Head of caudate nucleus (tissue), 42 donors: ENCODE data around the gene PDXK.

Experiments
- DNase-seq, 42 donors: peaks; one replicate each; pipeline versions ENCODE4 v3.0.0 to v3.0.0-alpha.2; 2020 to 2021; ENCODE audit warnings: mixed read lengths in 7 of 42
- intact Hi-C: fragments of 100-400 bp; cut with DNase I; formaldehyde crosslinking; loops from one replicate; pipeline ENCODE4 v1.15.0; 2022

Gene PDXK

DNA sequence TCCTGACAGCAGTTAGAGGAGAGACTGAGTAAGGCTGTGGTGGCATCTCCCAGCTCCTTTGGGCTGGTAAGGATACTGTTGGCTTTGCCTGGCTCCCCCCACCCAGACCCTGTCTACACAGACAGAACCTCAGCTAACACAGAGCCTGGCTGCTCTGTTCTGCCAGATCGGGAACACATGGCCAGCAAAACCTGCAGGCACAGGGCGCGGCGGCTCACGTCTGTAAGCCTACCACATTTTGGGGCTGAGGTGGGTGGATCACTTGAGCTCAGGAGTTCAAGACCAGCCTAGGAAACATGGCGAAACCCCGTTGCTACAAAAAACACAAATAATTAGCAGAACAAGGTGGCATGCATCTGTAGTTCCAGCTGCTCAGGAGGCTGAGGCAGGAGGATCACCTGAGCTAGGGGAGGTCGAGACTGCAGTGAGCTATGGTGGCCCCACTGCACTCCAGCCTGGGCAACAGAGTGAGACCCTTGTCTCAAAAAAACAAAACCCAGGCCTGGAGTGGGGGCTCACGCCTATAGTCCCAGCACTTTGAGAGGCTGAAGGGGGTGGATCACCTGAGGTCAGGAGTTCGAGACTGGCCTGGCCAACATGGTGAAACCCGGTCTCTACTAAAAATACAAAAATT, 50.5 kb downstream of the PDXK start:
- intact Hi-C loops = no loop called here
- DNase-seq = no peak

DNA sequence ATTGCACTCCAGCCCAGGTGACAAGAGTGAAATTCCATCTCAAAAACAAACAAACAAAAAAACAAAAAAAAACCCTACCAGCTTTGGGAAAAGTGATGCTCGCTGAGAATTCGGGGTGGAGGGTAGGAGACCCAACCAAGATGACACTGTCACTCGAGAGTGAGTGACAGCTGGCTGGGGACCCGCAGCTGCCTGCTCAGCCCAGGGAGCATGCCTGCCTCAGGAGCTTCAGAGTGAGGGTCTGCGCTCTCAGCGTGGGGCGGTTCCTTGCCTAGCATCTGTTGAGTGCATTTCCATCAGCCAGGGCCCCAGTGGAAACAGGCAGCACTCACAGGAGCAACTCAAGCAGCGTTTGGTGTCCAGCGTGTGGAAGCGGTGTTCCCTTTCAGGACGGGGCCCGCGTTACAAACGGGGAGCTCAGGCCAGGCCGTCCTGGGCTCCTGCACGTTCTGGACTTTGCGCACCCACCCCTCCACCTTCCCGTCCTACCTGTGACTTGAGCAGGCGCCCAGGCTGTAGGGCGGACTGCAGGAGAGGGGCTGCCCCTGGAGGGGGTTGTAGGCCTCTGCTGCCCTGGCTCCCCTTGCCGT, 51.2 kb downstream of the PDXK start:
- intact Hi-C loops = no loop called here
- DNase-seq = no peak

DNA sequence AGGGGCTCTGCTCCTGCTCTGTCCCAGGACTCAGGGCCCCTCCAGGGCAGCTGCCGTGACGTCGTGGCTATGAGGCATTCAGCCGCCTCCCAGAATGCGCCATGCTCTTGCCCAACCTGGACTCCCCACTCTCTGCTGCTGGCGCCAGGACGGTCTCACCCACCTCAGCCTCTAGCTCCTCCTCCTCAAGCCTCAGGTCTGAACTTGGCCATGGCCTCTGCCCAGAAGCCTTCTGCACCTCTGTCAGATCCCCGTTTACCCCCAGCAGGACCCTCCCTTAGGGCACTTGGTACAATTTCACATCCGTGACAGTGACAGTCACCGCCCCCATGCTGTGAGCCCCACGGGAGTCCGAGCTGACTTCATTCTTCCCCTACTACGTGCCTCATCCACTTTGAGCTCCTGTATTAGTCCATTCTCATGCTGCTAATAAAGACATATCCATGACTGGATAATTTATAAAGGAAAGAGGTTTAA, 52.3 kb downstream of the PDXK start:
- DNase-seq = no peak
- intact Hi-C loops = no loop called here

DNA sequence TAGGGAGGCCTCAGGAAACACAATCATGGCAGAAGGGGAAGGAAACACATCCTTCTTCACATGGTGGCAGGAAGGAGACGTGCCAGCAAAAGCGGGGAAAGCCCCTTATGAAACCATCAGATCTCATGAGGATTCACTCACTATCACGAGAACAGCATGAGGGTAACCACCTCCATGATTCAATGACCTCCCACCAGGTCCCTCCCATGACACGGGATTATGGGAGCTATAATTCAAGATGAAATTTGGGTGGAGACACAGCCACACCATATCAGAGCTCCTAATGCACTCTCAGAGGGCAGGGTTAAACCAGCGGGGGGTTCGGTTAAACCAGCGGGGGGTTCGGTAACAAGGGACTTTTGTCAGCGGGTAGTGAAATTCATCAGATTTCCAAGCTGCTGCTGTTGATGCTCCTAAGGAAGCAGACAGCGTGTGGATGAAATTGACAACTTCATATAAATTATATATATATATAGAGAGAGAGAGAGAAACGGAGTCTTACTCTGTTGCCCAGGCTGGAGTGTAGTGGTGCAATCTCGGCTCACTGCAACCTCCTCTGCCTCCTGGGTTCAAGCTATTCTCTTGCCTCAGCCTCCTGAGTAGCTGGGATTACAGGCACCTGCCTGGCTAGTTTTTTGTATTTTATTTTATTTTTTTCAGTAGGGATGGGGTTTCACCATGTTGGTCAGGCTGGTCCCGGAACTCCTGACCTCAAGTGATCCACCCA, 52.9 kb downstream of the PDXK start:
- DNase-seq = no peak
- intact Hi-C loops = no loop called here

DNA sequence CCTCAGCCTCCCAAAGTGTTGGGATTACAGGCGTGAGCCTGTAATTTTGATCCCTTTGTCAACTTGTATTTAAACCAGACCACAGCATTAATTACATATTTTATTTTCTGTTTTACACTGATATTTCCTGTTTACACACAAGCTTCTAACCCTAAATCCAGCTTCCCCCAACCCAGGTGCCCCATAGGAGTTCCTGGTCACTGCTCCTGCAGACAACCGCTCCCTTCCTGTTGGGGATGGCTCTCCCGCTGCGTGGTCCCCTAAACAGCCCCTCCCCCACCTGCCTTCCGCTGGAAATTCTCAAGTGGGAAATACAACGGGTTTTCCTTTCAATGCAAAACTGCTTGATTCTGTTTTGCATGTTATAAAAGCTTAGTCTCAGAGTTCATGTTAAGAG, 53.5 kb downstream of the PDXK start:
- intact Hi-C loops = no loop called here
- no peak for DNase-seq

DNA sequence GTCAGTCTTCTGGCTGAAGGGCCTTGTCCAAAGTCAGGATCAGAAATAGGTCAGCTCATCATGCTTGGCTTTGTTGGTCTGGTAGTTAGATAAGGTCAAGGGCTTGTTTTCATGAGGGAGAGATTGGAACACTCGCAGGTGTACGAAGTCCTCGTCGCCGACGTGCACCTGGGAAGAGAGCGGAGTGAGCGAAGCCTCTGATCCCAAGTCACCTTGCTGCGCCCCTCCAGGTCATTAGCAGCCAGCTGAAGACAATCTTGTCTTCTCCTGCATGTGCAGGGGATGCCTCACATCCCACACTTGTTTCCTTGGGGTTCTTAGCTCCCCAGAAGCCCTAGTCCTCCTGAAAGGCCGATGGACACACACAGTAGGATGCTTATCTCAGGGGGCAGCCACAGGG, 55.2 kb downstream of the PDXK start:
- no peak for DNase-seq
- intact Hi-C loops = no loop called here

DNA sequence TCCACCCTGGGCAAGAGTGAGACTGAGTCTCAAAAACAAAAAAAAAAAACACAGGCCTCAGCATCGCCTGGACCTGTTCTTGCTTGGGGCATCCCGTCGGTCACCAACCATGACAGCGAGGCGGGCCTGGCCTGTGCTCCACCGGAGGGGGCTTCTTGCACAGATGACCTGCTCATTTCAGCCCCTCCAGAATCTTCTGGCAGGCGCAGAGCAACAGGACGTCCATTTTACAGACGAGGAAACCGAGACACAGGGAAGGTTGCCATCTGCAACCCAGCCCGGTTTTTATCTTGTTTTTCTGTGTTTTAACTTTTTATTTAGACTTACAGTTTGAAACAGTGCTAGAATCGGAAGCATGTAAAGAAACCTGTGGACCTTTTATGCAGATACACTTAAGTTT, 56.3 kb downstream of the PDXK start:
- intact Hi-C loops = no loop called here
- no peak for DNase-seq

DNA sequence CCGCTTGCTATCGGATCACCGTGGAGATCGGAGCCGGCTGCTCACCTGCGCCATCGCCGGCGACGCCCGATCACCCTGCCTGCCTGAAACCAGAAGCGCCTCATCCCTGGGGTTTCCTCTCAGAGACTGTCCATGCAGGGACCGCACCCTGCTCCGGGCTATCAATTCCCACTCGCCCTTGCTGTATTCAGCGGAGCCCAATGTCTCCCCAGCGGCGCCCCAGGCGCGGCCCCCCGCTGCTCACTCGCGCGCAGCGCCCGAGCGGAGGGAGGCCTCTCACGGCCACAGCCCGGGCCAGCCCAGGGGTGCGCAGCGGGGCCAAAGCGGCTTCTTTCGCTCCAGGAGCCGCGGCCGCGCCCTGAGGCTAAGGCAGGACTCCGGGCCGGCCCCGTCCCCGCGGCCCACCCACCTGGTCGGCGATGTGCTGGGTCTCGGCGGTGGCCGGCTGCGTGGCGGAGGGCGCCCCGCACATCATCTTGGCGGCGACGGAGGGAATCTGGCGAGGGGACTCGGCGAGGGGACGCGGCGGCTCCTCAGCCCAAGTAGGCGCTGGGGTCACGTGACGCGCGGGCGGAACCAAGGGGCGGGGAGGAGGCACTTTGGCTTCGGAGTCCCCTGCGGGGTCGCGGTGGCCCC, 57.0 kb downstream of the PDXK start, which contains the start of gene CSTB:
Gene CSTB, minus strand, starts transcription at position 514 of the 636 bp plus-strand sequence. Its CDS starts 39 bp downstream, at position 475.
- intact Hi-C loops = no loop called here
- DNase-seq = peak; percentile 77 to 97 (median 93)

DNA sequence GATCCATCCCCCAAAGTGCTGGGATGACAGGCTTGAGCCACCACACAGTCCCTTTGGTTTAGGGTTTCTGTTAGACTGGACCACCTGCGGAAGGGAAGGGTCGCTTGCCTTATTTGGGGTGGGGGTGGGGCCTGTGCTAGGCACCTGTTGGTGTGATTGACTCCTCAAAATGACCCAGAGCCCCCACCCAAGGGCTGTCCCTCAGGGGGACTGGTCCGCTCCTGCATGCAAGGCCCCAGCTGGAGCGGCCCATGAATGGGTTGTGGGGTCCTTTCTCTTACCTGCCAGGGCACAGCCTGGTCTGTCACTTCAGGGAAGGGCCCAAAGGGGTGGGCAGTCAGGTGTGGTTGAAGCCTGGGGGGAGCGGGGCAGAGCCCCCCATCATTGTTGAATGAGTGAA, 59.0 kb downstream of the PDXK start:
- no peak for DNase-seq
- intact Hi-C loops = no loop called here

DNA sequence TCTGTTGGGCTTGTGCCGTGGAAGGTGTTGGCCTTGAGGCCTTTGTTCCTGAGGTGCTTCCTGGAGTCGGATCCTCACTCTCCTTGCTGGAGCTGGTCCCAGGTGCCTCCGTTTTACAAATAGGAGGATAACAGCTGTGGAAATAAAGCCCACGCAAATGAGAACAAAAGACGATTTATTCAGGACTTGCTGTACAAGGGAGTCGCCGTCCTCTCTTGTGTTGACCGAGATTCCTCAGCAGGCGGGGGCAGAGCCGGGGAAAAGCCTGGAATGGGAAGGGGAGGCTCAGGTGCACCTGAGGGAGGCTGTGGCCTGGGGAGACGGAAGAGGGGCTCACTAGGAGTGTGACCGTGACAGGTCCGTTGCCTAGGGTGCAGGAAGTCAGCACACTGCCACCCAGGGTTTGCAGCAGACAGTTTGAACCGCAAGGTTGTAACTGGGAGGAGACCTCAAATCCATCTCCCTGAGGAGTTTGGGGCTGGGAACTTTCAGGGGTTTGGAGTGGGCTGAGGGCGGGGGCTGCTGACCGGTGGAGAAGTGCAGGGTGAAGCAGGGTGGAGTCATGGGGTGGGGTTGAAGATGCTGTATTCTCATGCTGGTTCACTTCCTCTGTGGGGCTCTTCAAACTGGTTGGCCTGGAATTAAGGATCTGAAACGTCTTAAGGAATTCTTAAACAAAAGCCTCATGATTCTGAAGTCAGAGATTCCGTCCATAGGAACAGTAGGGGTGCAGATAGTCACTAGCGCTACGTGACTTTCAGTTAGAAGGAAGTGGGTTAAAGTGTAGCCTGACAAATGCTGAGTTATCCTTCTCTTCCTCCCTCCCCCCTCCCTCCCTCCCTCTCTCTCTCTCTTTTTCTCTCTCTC, 59.8 kb downstream of the PDXK start:
- intact Hi-C loops = no loop called here
- no peak for DNase-seq

DNA sequence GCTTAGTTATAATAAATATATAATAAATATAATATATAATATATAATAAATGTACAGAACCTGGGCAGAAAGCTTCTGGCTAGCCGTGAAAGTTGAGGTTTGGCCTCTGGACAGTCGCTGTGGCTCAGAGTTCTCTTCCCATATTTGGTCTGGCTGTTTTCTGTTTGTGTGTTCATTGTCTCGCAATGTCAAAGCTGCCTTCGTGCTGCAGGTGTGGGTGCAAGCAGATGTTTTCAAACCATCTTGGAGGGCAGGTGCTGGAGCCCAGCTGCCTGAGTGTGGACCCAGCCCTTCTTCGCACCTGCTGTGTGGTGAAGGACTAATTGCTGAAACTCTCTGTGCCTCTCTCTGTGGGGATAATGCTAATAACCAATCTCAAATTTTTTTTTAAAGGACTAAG, 60.7 kb downstream of the PDXK start:
- DNase-seq = no peak
- intact Hi-C loops = loop anchor here (10.0 kb wide), 1 partner anchor 55 kb away; no protein-coding TSS in a partner anchor

DNA sequence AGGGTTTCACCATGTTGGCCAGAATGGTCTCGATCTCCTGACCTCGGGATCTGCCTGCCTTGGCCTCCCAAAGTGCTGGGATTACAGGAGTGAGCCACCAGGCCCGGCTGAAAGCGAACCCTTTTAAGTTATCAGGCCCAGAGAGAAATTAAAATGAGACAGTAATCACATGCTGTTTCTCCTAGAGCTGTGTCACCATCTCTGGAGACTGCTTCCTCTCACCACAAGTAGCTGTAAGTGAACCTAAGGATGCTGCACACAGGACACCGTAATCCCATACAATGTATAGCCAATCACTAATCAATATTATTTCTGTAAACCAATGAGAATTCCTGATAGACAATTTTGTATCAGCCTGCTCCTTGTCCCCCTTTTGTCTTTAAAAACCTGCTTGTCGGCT, 62.9 kb downstream of the PDXK start:
- no peak for DNase-seq
- intact Hi-C loops = loop anchor here (10.0 kb wide), 1 partner anchor 57 kb away; no protein-coding TSS in a partner anchor

DNA sequence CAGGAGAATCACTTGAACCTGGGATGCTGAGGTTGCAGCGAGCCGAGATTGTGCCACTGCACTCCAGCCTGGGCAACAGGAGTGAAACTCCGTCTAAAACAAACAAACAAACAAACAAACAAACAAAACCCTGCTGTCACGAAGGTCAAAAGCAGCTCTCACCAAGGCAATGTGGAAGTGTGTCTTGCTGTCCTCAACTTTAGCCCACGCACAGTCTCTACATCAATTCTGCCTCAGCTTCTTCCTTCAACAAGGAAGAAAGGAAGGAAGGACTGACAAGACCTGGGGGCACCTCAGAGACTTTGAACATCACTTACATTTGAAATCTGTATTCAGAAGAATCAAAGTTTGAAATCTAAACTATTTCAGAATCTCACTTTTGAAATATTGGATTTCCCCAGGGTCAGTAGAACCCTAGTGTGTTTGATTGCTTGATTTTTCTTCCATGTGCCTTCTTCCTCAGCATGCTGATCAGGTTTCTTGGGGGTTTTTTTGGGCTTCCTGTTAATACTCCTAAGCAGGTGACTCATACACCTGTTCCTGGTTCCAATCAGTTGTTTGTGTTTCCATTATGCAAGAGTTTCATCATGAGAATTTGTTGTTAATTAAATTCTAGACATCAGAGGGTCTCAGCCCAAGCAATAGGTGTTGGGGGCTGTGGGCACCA, 63.6 kb downstream of the PDXK start:
- intact Hi-C loops = loop anchor here (10.0 kb wide), 1 partner anchor 58 kb away; no protein-coding TSS in a partner anchor
- no peak for DNase-seq

DNA sequence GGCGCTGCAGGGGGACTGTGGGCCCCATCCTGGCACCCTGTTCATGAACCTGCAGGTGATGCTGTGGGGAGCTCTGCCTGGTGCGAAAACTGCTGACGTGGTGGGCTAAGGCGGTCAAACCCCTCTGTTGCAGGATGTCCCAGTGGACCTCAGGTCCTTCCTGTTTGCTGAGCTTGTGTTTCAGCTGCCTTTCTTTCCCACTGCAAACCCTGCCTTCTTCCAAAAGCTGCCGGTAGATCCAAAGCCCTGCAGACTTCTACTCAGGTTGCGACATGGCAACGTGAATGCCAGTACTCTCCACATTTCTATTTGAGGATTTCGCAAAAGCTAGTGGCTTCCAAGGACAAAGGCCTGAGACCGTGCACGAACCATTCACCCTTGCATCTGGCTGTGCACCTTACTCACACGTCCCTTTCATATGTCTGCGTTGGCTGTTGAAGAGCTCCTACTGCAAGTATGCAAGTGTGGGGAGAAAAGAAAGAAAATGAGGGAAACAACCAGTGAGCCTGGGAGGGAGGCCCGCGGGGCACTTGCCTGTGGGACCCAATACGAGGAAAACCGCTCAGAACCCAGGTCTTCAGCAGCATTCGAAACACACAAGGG, 64.3 kb downstream of the PDXK start:
- intact Hi-C loops = loop anchor here (10.0 kb wide), 1 partner anchor 58 kb away; no protein-coding TSS in a partner anchor
- DNase-seq = no peak

DNA sequence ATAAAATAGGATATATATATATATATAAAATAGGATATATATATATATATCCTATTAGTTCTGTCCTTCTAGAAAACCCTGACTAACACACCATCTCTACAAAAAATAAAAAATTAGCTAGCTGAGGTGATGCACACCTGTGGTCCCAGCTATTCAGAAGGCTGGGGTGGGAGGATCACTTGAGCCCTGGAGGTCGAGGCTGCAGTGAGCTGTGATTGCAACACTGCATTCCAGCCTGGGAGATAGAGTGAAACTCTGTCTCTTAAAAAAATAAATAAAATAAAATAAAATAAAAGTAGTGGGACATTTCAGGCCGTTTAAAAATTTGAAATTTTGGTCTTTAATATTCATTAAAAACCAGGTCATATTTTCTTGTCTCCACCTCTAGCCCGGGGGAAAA, 66.2 kb downstream of the PDXK start:
- intact Hi-C loops = loop anchor here (10.0 kb wide), 1 partner anchor 60 kb away; no protein-coding TSS in a partner anchor
- DNase-seq = no peak

DNA sequence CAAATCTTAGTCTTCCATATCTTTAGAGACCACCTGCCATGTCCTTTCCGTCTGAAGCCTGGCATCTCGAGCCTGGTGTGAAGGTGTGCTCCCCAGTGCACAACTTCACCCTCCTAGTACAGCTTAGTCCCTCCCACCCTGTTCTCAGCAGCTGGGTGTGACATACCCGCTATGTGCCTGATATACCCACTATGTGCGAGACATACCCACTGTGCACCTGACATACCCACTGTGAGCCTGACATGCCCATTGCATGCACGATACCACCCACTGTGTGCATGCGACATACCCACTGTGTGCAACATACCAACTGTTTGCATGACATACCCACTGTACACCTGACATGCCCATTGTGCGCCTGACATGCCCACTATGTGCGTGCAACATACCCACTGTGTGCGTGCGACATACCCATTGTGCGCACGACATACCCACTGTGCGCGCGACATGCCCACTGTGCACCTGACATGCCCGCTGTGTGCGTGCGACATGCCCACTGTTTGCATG, 67.4 kb downstream of the PDXK start:
- intact Hi-C loops = loop anchor here (10.0 kb wide), 1 partner anchor 62 kb away; no protein-coding TSS in a partner anchor
- DNase-seq = no peak

DNA sequence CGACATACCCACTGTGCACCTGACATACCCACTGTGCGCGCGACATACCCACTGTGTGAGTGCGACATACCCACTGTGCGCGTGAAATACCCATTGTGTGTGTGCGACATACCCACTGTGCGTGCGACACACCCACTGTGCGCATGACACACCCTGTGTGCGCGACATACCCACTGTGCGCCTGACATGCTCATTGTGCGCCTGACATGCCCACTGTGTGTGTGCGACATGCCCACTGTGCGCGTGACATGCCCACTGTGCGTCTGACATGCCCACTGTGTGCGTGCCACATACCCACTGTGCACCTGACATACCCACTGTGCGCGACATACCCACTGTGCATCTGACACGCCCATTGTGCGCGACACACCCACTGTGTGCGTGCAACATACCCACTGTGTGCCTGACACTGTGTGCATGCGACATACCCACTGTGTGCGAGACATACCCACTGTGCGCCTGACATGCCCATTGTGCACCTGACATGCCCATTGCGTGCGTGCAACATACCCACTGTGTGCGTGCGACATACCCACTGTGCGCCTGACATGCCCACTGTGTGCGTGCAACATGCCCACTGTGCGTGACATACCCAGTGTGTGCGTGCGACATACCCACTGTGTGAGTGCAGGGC, 68.0 kb downstream of the PDXK start:
- intact Hi-C loops = loop anchor here (10.0 kb wide), 1 partner anchor 62 kb away; no protein-coding TSS in a partner anchor
- no peak for DNase-seq
